ENCODE measurements around the gene RUVBL1. TPM values are rescaled to one million over a fixed set of nuclear protein-coding genes. Genes with fewer than 3 reads are reported as not detected.

The RUVBL1 gene
- total and polyA plus RNA-seq, 2 of the 4 experiments (the other 2 are of a cell fraction): 68.7 to 83.3 TPM

GRCh38 chr3:128091586-128091985 is 32.0 kb downstream of the RUVBL1 start:
- Histone ChIP-seq H3K4me2 (ENCODE audit: low read depth, low read length) (no peak overlapping the region), H3K79me1 (ENCODE audit: low read depth in 1 of 2, low read length in 2 of 2) (peaks cover 12 to 44% of the 10 kb centered on the region in 2 experiments), H3K23ac (ENCODE audit: low read depth, low read length) (no peak overlapping the region), H2BK120ac (ENCODE audit: low read depth, low read length) (no peak overlapping the region), H4K20me1 (ENCODE audit: insufficient read depth, low read length) (0 out of 2 replicates have a peak, but pooled peaks cover 3% of the 10 kb centered on the region), H3K27ac (ENCODE audit: insufficient read depth, low read length) (no peak overlapping the region), H2BK15ac (ENCODE audit: low read depth, low read length) (no peak overlapping the region), H4K5ac (ENCODE audit: low read depth, low read length) (no peak overlapping the region), H2BK5ac (ENCODE audit: low read depth, low read length, poor library complexity, severe bottlenecking) (no peak overlapping the region), H2AK5ac (ENCODE audit: low read depth, low read length) (no peak overlapping the region), H2BK20ac (ENCODE audit: low read depth, low read length) (no peak overlapping the region), H3K36me3 (ENCODE audit: control insufficient read depth, insufficient read depth, low read length) (peaks cover 18% of the 10 kb centered on the region), H3K4ac (ENCODE audit: low read depth, low read length) (no peak overlapping the region), H3K14ac (replicated peaks; ENCODE audit: low read depth, low read length) (no peak overlapping the region), H4K91ac (ENCODE audit: insufficient read depth, low read depth, low read length) (no peak overlapping the region), H3K27me3 (ENCODE audit: control insufficient read depth, insufficient read depth, low read length) (no peaks in the 10 kb centered on the region), H2AFZ (replicated peaks; ENCODE audit: low read length, poor library complexity) (no peak overlapping the region), H3K18ac (ENCODE audit: low read depth, low read length) (no peak overlapping the region), H3K4me3 (ENCODE audit: insufficient read depth, low read depth, low read length) (no peak overlapping the region), H3K4me1 (ENCODE audit: control insufficient read depth, insufficient read depth, low read length) (peaks cover 5% of the 10 kb centered on the region), H3K9me1 (ENCODE audit: insufficient read depth, low read length) (no peaks in the 10 kb centered on the region; the same call in 1 of the 2 replicates), H2AK9ac (replicated peaks; ENCODE audit: low read depth, low read length, poor library complexity) (no peak overlapping the region), H3K9me3 (ENCODE audit: control insufficient read depth, insufficient read depth, low read length) (no peaks in the 10 kb centered on the region), H3K9ac (ENCODE audit: low read depth, low read length) (no peak overlapping the region), H4K8ac (ENCODE audit: low read depth in 2 of 2, low read length in 2 of 2) (no peak overlapping the region), H3K56ac (ENCODE audit: extremely low read depth, insufficient read depth, low read length) (no peak overlapping the region)
- no TSS peak for BruUV-seq (replicated peaks)
- ChIA-PET POLR2A (ENCODE audit: unreplicated experiment) (no interaction called here), CTCF (interaction anchor here (0.7 to 1.8 kb wide), 2 partner anchors 41 to 42 kb away, joined by 3 to 5 read pairs; no protein-coding TSS in a partner anchor)
- dilution Hi-C loops (cut with HindIII; ENCODE audit: low sequenced_read_pairs, unreplicated experiment) (no loop called here), in situ Hi-C loops (cut with MboI; ENCODE audit: low sequenced_read_pairs) (loop anchor here (10.0 kb wide), 1 partner anchor 393 kb away; no protein-coding TSS in a partner anchor), intact Hi-C loops (cut with micrococcal nuclease) (no loop called here)
- ATAC-seq (ENCODE audit: low read depth) (no peak), DNase-seq (peak; percentile 31)
- TF ChIP-seq CEBPB (IDR thresholded peaks at IDR 0.05; ENCODE audit: low read depth, low read length): peak; percentile 13; the same call in 1 of the 2 replicates
- no peak for TF ChIP-seq BHLHE40 (IDR thresholded peaks at IDR 0.05; ENCODE audit: low read depth, low read length)
- WGBS, 2 experiments (ENCODE audit: extremely low coverage in 2 of 2, insufficient read length in 1 of 2): no CpG with 5 or more reads among the region's 2 CpGs

All from IMR-90 (cell line).